HG03520 (cell line): ENCODE data around the gene BOC.

Experiments
- ATAC-seq: cut with Tn5 transposase; IDR thresholded peaks from one replicate; pipeline ENCODE4 v1.9.1; 2021; ENCODE audit warnings: mild to moderate bottlenecking, moderate library complexity; ENCODE audit not compliant: unreplicated experiment

The BOC gene

GRCh38 chr3:113249111-113249510 lies 37.8 kb downstream of the BOC start:
- ATAC-seq = no peak

- no peak for ATAC-seq
Measured at GRCh38 chr3:113249601-113250000, 38.2 kb downstream of the BOC start.

GRCh38 chr3:113250566-113250965 lies 39.2 kb downstream of the BOC start:
- no peak for ATAC-seq

- no peak for ATAC-seq
Measured at GRCh38 chr3:113251817-113252216, 40.5 kb downstream of the BOC start.

GRCh38 chr3:113252553-113252952 lies 41.2 kb downstream of the BOC start:
- ATAC-seq = no peak

GRCh38 chr3:113253702-113254101 lies 42.3 kb downstream of the BOC start:
- ATAC-seq = no peak

- no peak for ATAC-seq
Measured at GRCh38 chr3:113254171-113254947, 43.0 kb downstream of the BOC start.

GRCh38 chr3:113255100-113255853 lies 43.9 kb downstream of the BOC start:
- ATAC-seq = no peak

GRCh38 chr3:113255854-113256615 lies 44.7 kb downstream of the BOC start:
- no peak for ATAC-seq

- ATAC-seq = no peak
Measured at GRCh38 chr3:113258361-113258760, 47.0 kb downstream of the BOC start.

GRCh38 chr3:113259196-113259595 lies 47.8 kb downstream of the BOC start:
- ATAC-seq = no peak

GRCh38 chr3:113261063-113261625 lies 49.8 kb downstream of the BOC start:
- no peak for ATAC-seq

GRCh38 chr3:113261626-113262303 lies 50.4 kb downstream of the BOC start:
- ATAC-seq = no peak

GRCh38 chr3:113262304-113262665 lies 50.9 kb downstream of the BOC start:
- no peak for ATAC-seq

GRCh38 chr3:113263020-113263419 lies 51.7 kb downstream of the BOC start:
- no peak for ATAC-seq

GRCh38 chr3:113263778-113264177 lies 52.4 kb downstream of the BOC start:
- ATAC-seq = no peak

GRCh38 chr3:113264283-113265131 lies 53.1 kb downstream of the BOC start:
- ATAC-seq = no peak

- ATAC-seq = no peak
Measured at GRCh38 chr3:113265231-113265630, 53.9 kb downstream of the BOC start.

GRCh38 chr3:113266738-113267137 lies 55.4 kb downstream of the BOC start:
- no peak for ATAC-seq

GRCh38 chr3:113268311-113268710 lies 57.0 kb downstream of the BOC start:
- ATAC-seq = no peak
